B cell (primary cell): ENCODE data around the gene NFAM1. TPM values are rescaled to one million over a fixed set of nuclear protein-coding genes. Genes with fewer than 3 reads are reported as not detected.

Experiments
- ATAC-seq: fragments of 200-7000 bp; cut with Tn5 transposase; one replicate; pipeline ENCODE4 v1.10.0; 2021; ENCODE audit warnings: low read depth, mild to moderate bottlenecking, moderate number of reproducible peaks, moderate library complexity
- CTCF ChIA-PET: fragments of 350-600 bp; sonication (Branson Sonifier 250); formaldehyde crosslinking; loops from one replicate; lab custom pipeline; 2021; ENCODE audit warnings: antibody characterized with exemption, inconsistent platforms; lab: Charles Lee
- POLR2A ChIA-PET: fragments of 350-600 bp; sonication (Branson Sonifier 250); formaldehyde crosslinking; loops from one replicate; lab custom pipeline; 2021; ENCODE audit warnings: antibody characterized with exemption; lab: Charles Lee
- DNase-seq: peaks from one replicate; pipeline ENCODE4 v3.0.0; 2013
- H2AFZ ChIP-seq: 2 replicates; pipeline ENCODE4 v1.6.1; 2012; ENCODE audit warnings: mild to moderate bottlenecking, low read depth, low read length; ENCODE audit not compliant: insufficient read depth, poor library complexity, severe bottlenecking
- H3K27ac ChIP-seq, 2 donors: 1 replicate in 1 of 2; 2 replicates in 1 of 2; pipeline ENCODE4 v1.5.1; 2012 to 2013; ENCODE audit warnings: low read length in 2 of 2, mild to moderate bottlenecking in 2 of 2, moderate library complexity in 1 of 2
- H3K27me3 ChIP-seq, 4 experiments: fragments of 200-600 bp in 1 of 4; sonication (generic) in 1 of 4; replicated peaks in 1 of 4; 1 replicate in 2 of 4; 2 replicates in 2 of 4; pipeline versions ENCODE4 v1.6.1 to v1.7.0; 2013 to 2016; ENCODE audit warnings: low read length in 3 of 4, mild to moderate bottlenecking in 2 of 4, mixed read lengths in 1 of 4, moderate library complexity in 1 of 4; ENCODE audit not compliant: insufficient read depth in 4 of 4, control insufficient read depth in 3 of 4; ENCODE audit errors: control extremely low read depth in 1 of 4
- H3K36me3 ChIP-seq, 2 experiments: replicated peaks in 1 of 2; 1 replicate in 1 of 2; 2 replicates in 1 of 2; pipeline versions ENCODE4 v1.6.1 to v1.7.1; 2013; ENCODE audit warnings: low read length in 1 of 2; ENCODE audit not compliant: insufficient read depth in 2 of 2, control insufficient read depth in 1 of 2; ENCODE audit errors: control extremely low read depth in 1 of 2, extremely low read depth in 1 of 2
- H3K4me1 ChIP-seq, 2 donors: fragments of 200-600 bp in 1 of 2; sonication (generic) in 1 of 2; 1 replicate in 1 of 2; 2 replicates in 1 of 2; pipeline versions ENCODE4 v1.5.1 to v1.6.1; 2013 to 2017; ENCODE audit warnings: low read length in 2 of 2; ENCODE audit not compliant: control insufficient read depth in 2 of 2, insufficient read depth in 2 of 2
- H3K4me2 ChIP-seq: replicated peaks from 2 replicates; pipeline ENCODE3; 2012; ENCODE audit warnings: mild to moderate bottlenecking, low read depth, low read length; ENCODE audit not compliant: poor library complexity, severe bottlenecking
- H3K4me3 ChIP-seq, 5 experiments: fragments of 200-600 bp in 1 of 5; sonication (generic) in 1 of 5; 1 replicate in 3 of 5; 2 replicates in 2 of 5; pipeline versions ENCODE4 v1.5.1 to v1.7.0; 2011 to 2016; ENCODE audit warnings: low read length in 4 of 5, mild to moderate bottlenecking in 4 of 5, low read depth in 2 of 5, control low read depth in 1 of 5, moderate library complexity in 1 of 5; ENCODE audit not compliant: insufficient read depth in 1 of 5; ENCODE audit errors: control extremely low read depth in 1 of 5, extremely low read depth in 1 of 5
- H3K79me2 ChIP-seq: fragments of 200-600 bp; sonication (generic); one replicate; pipeline ENCODE4 v1.6.0; 2016; ENCODE audit warnings: low read length; ENCODE audit not compliant: control insufficient read depth, insufficient read depth
- H3K9ac ChIP-seq: fragments of 200-600 bp; sonication (generic); 2 replicates; pipeline ENCODE4 v1.6.1; 2017; ENCODE audit warnings: mild to moderate bottlenecking, low read length, moderate library complexity
- H3K9me3 ChIP-seq, 3 donors: one replicate each; pipeline versions ENCODE4 v1.6.1 to v1.7.1; 2013; ENCODE audit warnings: low read length in 2 of 3; ENCODE audit not compliant: control insufficient read depth in 2 of 3, insufficient read depth in 1 of 3; ENCODE audit errors: control extremely low read depth in 1 of 3
- H4K20me1 ChIP-seq: 2 replicates; pipeline ENCODE4 v1.6.0; 2012; ENCODE audit warnings: mild to moderate bottlenecking, low read length; ENCODE audit not compliant: insufficient read depth, control insufficient read depth, poor library complexity, severe bottlenecking
- H3K27ac Mint-ChIP-seq: one replicate; pipeline ENCODE4 v1.8.0; 2021; ENCODE audit warnings: mixed read lengths
- H3K27me3 Mint-ChIP-seq: one replicate; pipeline ENCODE4 v1.8.0; 2021; ENCODE audit warnings: mixed read lengths
- H3K4me1 Mint-ChIP-seq: one replicate; pipeline ENCODE4 v1.8.0; 2021; ENCODE audit warnings: mixed read lengths
- H3K4me3 Mint-ChIP-seq: one replicate; pipeline ENCODE4 v1.8.0; 2021; ENCODE audit warnings: mixed read lengths
- H3K9me3 Mint-ChIP-seq: one replicate; pipeline ENCODE4 v1.8.0; 2022; ENCODE audit warnings: mixed read lengths; ENCODE audit not compliant: insufficient read depth
- EZH2 ChIP-seq: IDR thresholded peaks from 2 replicates; pipeline ENCODE4 v1.6.1; 2012; ENCODE audit warnings: borderline replicate concordance, low read depth, mild to moderate bottlenecking, moderate library complexity, low read length; ENCODE audit not compliant: insufficient read depth, poor library complexity, severe bottlenecking
- WGBS: methylation state at CpG from one replicate; pipeline ENCODE4 v1.1.5; 2013; ENCODE audit warnings: missing lambda C conversion rate; ENCODE audit not compliant: insufficient coverage; 5-methylcytosine and 5-hydroxymethylcytosine counted together
- intact Hi-C: fragments of 100-400 bp; cut with micrococcal nuclease; formaldehyde crosslinking; loops from one replicate; pipeline ENCODE4 v1.10.0; 2022
- polyA plus RNA-seq: library from polyadenylated mRNA; depleted of rRNA; stranded (reverse); fragments of >200 nt; gene quantifications from 2 replicates; pipeline ENCODE4 v1.2.3, GENCODE V29; 2012
- total RNA-seq, 2 donors: library from RNA; stranded (reverse); fragments of 120-200 nt in 1 of 2; gene quantifications; 1 replicate in 1 of 2; 2 replicates in 1 of 2; pipeline versions ENCODE4 v1.2.3 to v1.2.4, GENCODE V29; 2013 to 2022
- TF ChIP-seq, protein P1 (sequence below): fragments of 200-600 bp; IDR thresholded peaks from one replicate; pipeline ENCODE4 v1.8.0; 2022; ENCODE audit warnings: antibody characterized with exemption, mild to moderate bottlenecking

The NFAM1 gene
- total and polyA plus RNA-seq, 2 donors (not counting 1 experiment from before 2014, with no cell fraction given), result 0.27 to 0.52 TPM

DNA sequence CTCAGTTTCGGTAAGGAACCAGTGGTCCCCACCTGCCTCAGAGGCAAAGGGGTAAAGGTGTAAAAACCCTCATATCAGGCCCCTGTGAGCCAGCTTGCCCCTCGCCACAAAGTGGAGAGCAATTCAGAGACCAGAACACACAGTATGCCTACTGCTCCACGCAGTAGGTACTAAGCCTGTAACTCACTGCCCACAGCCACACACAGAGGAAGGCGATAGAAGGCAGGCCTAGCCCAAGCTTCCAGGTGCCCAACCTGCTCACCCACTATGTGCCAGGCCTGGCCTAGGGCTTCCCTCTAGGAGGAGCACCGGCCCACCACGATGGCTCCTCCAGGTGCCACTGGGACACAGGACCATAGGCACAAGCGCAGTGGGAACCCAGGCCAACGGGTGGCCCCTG is 98.7 kb downstream of the NFAM1 start:
- no peaks in the 10 kb centered on the region for H3K4me1 Mint-ChIP-seq
- Histone ChIP-seq H3K27me3 (peaks cover 0 to 7% (median 2%) of the 10 kb centered on the region in 4 experiments), H3K9me3 (peaks cover 0 to 4% (median 0%) of the 10 kb centered on the region in 3 donors), H3K79me2 (no peaks in the 10 kb centered on the region), H3K36me3 (no peaks in the 10 kb centered on the region), H3K4me2 (no peak overlapping the region), H2AFZ (no peak overlapping the region), H3K27ac (no peak overlapping the region), H3K4me1 (no peaks in the 10 kb centered on the region), H3K4me3 (no peak overlapping the region), H4K20me1 (no peaks in the 10 kb centered on the region), H3K9ac (no peak overlapping the region)
- TF ChIP-seq, protein P1, sequence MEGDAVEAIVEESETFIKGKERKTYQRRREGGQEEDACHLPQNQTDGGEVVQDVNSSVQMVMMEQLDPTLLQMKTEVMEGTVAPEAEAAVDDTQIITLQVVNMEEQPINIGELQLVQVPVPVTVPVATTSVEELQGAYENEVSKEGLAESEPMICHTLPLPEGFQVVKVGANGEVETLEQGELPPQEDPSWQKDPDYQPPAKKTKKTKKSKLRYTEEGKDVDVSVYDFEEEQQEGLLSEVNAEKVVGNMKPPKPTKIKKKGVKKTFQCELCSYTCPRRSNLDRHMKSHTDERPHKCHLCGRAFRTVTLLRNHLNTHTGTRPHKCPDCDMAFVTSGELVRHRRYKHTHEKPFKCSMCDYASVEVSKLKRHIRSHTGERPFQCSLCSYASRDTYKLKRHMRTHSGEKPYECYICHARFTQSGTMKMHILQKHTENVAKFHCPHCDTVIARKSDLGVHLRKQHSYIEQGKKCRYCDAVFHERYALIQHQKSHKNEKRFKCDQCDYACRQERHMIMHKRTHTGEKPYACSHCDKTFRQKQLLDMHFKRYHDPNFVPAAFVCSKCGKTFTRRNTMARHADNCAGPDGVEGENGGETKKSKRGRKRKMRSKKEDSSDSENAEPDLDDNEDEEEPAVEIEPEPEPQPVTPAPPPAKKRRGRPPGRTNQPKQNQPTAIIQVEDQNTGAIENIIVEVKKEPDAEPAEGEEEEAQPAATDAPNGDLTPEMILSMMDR, result no peak
- no peak for TF ChIP-seq EZH2
- intact Hi-C loops, result no loop called here
- no peak for DNase-seq
- H3K27ac Mint-ChIP-seq, result no peak overlapping the region
- no peak overlapping the region for H3K4me3 Mint-ChIP-seq
- ATAC-seq, result no peak
- ChIA-PET POLR2A (no interaction called here), CTCF (interaction anchor here (1.3 kb wide), 1 partner anchor 104 kb away, joined by 3 read pairs; no protein-coding TSS in a partner anchor)
- WGBS, result 91% methylated on average over 8 of the region's 8 CpGs
- peaks cover 27% of the 10 kb centered on the region for H3K27me3 Mint-ChIP-seq
- H3K9me3 Mint-ChIP-seq, result no peaks in the 10 kb centered on the region

DNA sequence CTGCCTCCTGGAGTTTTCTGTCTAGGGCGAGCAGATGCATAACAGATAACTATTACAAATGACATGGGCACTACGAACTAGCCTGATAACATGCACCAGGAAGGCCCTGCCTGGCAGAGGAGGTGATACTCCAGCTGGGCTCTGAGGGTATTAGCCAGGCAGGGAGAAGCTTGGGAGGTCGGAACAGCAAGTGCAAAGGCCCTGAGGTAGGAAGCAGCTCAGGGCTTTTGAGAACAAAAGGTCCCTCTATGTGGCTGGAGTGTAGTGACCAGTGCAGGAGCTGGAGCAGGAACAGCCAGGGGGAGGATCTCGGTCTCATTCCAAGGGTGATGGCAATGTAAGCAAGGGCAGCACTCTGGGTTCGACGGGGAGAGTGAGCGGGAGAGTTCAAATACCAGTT is 100.1 kb downstream of the NFAM1 start:
- H3K4me3 Mint-ChIP-seq, result no peak overlapping the region
- ATAC-seq, result no peak
- peaks cover 2% of the 10 kb centered on the region in 2 donors for H3K4me1 ChIP-seq
- H2AFZ ChIP-seq, result no peak overlapping the region
- TF ChIP-seq, protein P1, result no peak
- no peak for TF ChIP-seq EZH2
- H3K4me1 Mint-ChIP-seq, result peaks cover 6% of the 10 kb centered on the region
- peaks cover 28% of the 10 kb centered on the region for H3K27me3 Mint-ChIP-seq
- H3K79me2 ChIP-seq, result no peaks in the 10 kb centered on the region
- H4K20me1 ChIP-seq, result no peaks in the 10 kb centered on the region
- H3K9ac ChIP-seq, result no peak overlapping the region
- H3K27me3 ChIP-seq, result peaks cover 0 to 10% (median under 1%) of the 10 kb centered on the region in 4 experiments
- H3K4me2 ChIP-seq, result no peak overlapping the region
- WGBS, result 54% methylated on average over 4 of the region's 7 CpGs
- no peak overlapping the region for H3K27ac Mint-ChIP-seq
- peaks cover 0 to 4% (median 0%) of the 10 kb centered on the region in 3 donors for H3K9me3 ChIP-seq
- no peak overlapping the region for H3K27ac ChIP-seq
- intact Hi-C loops, result no loop called here
- no peak for DNase-seq
- ChIA-PET POLR2A (no interaction called here), CTCF (no interaction called here)
- no peaks in the 10 kb centered on the region for H3K9me3 Mint-ChIP-seq
- H3K4me3 ChIP-seq, result no peak overlapping the region
- H3K36me3 ChIP-seq, result no peaks in the 10 kb centered on the region
